ENCODE results near the gene GRK3. TPM values are rescaled to one million over a fixed set of nuclear protein-coding genes. Genes with fewer than 3 reads are reported as not detected.
A peak's percentile ranks its signal among the peaks of the same experiment; 100 is the strongest.

GRK3 gene
- total and polyA plus RNA-seq, 10 of the 15 experiments (the other 5 are each of a cell fraction or from before 2014, with no cell fraction given), result 3.1 to 35.1 (median 14.7) TPM

GRCh38 chr22:25564320-25564978 is at the start of gene GRK3 (continued):
- TF ChIP-seq EZH2 (IDR thresholded peaks at IDR 0.05; ENCODE audit: borderline replicate concordance, control insufficient read depth, low read depth, low read length) (no peak), NFXL1 (IDR thresholded peaks at IDR 0.05; ENCODE audit: borderline replicate concordance) (no peak; the same call in 1 of the 2 replicates), NR2C2 (IDR thresholded peaks at IDR 0.05; ENCODE audit: borderline replicate concordance, control insufficient read depth, insufficient read length, low read depth) (no peak), RFX5 (IDR thresholded peaks at IDR 0.05; ENCODE audit: low read depth, low read length) (0 out of 2 replicates have a peak, but pooled peaks have one; percentile 26), MXI1 (IDR thresholded peaks at IDR 0.05; ENCODE audit: low read depth, low read length) (peak; percentile 66; the same call in 1 of the 2 replicates), SPI1 (IDR thresholded peaks at IDR 0.05; ENCODE audit: borderline replicate concordance, insufficient read depth, low read depth, low read length) (no peak)

- SMC1A ChIA-PET (ENCODE audit: uncharacterized antibody, unreplicated experiment), result interaction anchor here (0.6 kb wide), 1 partner anchor 192 kb away, joined by 4 read pairs; no protein-coding TSS in a partner anchor
- Histone ChIP-seq H3K27me3 (replicated peaks in 1 of 2; ENCODE audit: control insufficient read depth in 2 of 2, insufficient read depth in 2 of 2, low read length in 1 of 2) (no peaks in the 10 kb centered on the region), H3K27ac (ENCODE audit: control insufficient read depth, insufficient read depth) (no peak overlapping the region), H3K4me1 (ENCODE audit: control insufficient read depth, insufficient read depth, low read length) (no peaks in the 10 kb centered on the region), H3K4me2 (ENCODE audit: control insufficient read depth, insufficient read depth) (no peak overlapping the region), H3K9ac (ENCODE audit: control insufficient read depth, insufficient read depth, low read length) (no peak overlapping the region), H3K9me3 (replicated peaks; ENCODE audit: control insufficient read depth, insufficient read depth, low read length) (no peaks in the 10 kb centered on the region; the same call in 2 of the 3 replicates), H3K79me2 (ENCODE audit: control insufficient read depth, insufficient read depth, low read length) (no peaks in the 10 kb centered on the region), H2AFZ (ENCODE audit: control insufficient read depth, low read depth, low read length) (no peak overlapping the region), H3K36me3 (ENCODE audit: control insufficient read depth in 2 of 2, insufficient read depth in 2 of 2, low read length in 1 of 2) (no peaks in the 10 kb centered on the region), H4K20me1 (ENCODE audit: control insufficient read depth, insufficient read depth) (no peaks in the 10 kb centered on the region), H3K4me3 (no peak overlapping the region)
- no TSS peak for BruUV-seq (replicated peaks)
- FAIRE-seq (no peak), DNase-seq (ENCODE audit: low read depth, low spot score) (no peak), ATAC-seq (no peak)
- 61% methylated on average over 12 of the region's 12 CpGs for WGBS (ENCODE audit: insufficient coverage, insufficient replicate concordance, low lambda C conversion rate, missing lambda C conversion rate)
- in situ Hi-C loops (cut with MboI) (no loop called here), intact Hi-C loops (cut with micrococcal nuclease; ENCODE audit: unreplicated experiment) (no loop called here)
- CTCF ChIA-PET, result no interaction called here
- RAD21 ChIA-PET (ENCODE audit: unreplicated experiment), result no interaction called here
- POLR2A ChIA-PET, result no interaction called here
- TF ChIP-seq HDAC2 (IDR thresholded peaks at IDR 0.05), result no peak
- TF ChIP-seq MYC (IDR thresholded peaks at IDR 0.05; ENCODE audit: insufficient read depth, insufficient read length, insufficient replicate concordance, low read length, severe bottlenecking), result no peak
- no peak for TF ChIP-seq ATF7 (IDR thresholded peaks at IDR 0.05; ENCODE audit: low read depth)
- TF ChIP-seq SMAD1 (IDR thresholded peaks at IDR 0.05; ENCODE audit: low read depth, partially characterized antibody), result no peak
- no peak for TF ChIP-seq PBX3 (IDR thresholded peaks at IDR 0.05; ENCODE audit: insufficient replicate concordance, low read depth, low read length)
- TF ChIP-seq, protein P1, sequence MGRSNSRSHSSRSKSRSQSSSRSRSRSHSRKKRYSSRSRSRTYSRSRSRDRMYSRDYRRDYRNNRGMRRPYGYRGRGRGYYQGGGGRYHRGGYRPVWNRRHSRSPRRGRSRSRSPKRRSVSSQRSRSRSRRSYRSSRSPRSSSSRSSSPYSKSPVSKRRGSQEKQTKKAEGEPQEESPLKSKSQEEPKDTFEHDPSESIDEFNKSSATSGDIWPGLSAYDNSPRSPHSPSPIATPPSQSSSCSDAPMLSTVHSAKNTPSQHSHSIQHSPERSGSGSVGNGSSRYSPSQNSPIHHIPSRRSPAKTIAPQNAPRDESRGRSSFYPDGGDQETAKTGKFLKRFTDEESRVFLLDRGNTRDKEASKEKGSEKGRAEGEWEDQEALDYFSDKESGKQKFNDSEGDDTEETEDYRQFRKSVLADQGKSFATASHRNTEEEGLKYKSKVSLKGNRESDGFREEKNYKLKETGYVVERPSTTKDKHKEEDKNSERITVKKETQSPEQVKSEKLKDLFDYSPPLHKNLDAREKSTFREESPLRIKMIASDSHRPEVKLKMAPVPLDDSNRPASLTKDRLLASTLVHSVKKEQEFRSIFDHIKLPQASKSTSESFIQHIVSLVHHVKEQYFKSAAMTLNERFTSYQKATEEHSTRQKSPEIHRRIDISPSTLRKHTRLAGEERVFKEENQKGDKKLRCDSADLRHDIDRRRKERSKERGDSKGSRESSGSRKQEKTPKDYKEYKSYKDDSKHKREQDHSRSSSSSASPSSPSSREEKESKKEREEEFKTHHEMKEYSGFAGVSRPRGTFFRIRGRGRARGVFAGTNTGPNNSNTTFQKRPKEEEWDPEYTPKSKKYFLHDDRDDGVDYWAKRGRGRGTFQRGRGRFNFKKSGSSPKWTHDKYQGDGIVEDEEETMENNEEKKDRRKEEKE (IDR thresholded peaks at IDR 0.05), result no peak
- TF ChIP-seq MTA2 (IDR thresholded peaks at IDR 0.05; ENCODE audit: low read depth), result no peak
- no peak for TF ChIP-seq HSF1 (IDR thresholded peaks at IDR 0.05; ENCODE audit: low read depth, low read length)
- no peak for TF ChIP-seq STAT3 (IDR thresholded peaks at IDR 0.05; ENCODE audit: low read depth, low read length)
These were observed 46.3 kb upstream of the GRK3 start for GRCh38 chr22:25518000-25518663.

Data from GM12878 (cell line).